ENCODE measurements around the gene SIGLEC7. TPM values are rescaled to one million over a fixed set of nuclear protein-coding genes. Genes with fewer than 3 reads are reported as not detected.

The SIGLEC7 gene
- polyA plus RNA-seq, 1 donor from 2014 or later, result not detected

DNA sequence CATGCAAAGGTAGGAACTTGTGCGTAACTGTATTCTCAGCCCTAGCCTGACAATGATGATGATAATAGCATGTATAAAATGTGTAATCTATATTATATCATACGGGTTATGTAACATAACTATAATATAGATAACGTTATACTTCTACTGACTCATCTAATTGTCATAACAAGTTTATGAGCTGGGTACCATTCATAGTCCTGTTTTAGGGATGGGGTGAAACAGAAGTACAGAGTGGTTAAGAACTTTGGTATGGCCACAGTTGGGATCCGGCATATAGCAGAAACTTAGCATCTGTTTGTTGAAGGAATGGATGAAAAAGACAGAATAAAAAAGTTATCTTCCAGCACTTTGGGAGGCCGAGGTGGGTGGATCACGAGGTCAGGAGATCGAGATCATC, 39.1 kb upstream of the SIGLEC7 start:
- no peaks in the 10 kb centered on the region for H3K36me3 ChIP-seq (ENCODE audit: insufficient read depth, low read length)
- no peaks in the 10 kb centered on the region for H3K9me2 ChIP-seq (ENCODE audit: insufficient read depth, low read length)
- H3K9ac ChIP-seq (ENCODE audit: low read length), result no peak overlapping the region
- H2AFZ ChIP-seq (ENCODE audit: low read depth, low read length), result no peak overlapping the region
- H4K20me1 ChIP-seq (ENCODE audit: insufficient read depth), result no peaks in the 10 kb centered on the region
- no peaks in the 10 kb centered on the region for H3K9me3 ChIP-seq (ENCODE audit: low read length)
- H3K4me2 ChIP-seq (ENCODE audit: low read length), result no peak overlapping the region
- no peaks in the 10 kb centered on the region for H3K27me3 ChIP-seq (ENCODE audit: insufficient read depth, low read depth, low read length)
- H3F3A ChIP-seq (ENCODE audit: insufficient read depth, low read length, poor library complexity, severe bottlenecking), result no peaks in the 10 kb centered on the region
- H3K4me3 ChIP-seq (ENCODE audit: low read length), result no peak overlapping the region
- TF ChIP-seq, protein P1, sequence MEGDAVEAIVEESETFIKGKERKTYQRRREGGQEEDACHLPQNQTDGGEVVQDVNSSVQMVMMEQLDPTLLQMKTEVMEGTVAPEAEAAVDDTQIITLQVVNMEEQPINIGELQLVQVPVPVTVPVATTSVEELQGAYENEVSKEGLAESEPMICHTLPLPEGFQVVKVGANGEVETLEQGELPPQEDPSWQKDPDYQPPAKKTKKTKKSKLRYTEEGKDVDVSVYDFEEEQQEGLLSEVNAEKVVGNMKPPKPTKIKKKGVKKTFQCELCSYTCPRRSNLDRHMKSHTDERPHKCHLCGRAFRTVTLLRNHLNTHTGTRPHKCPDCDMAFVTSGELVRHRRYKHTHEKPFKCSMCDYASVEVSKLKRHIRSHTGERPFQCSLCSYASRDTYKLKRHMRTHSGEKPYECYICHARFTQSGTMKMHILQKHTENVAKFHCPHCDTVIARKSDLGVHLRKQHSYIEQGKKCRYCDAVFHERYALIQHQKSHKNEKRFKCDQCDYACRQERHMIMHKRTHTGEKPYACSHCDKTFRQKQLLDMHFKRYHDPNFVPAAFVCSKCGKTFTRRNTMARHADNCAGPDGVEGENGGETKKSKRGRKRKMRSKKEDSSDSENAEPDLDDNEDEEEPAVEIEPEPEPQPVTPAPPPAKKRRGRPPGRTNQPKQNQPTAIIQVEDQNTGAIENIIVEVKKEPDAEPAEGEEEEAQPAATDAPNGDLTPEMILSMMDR (IDR thresholded peaks at IDR 0.05; ENCODE audit: poor library complexity, severe bottlenecking), result no peak
- TF ChIP-seq, protein P2, sequence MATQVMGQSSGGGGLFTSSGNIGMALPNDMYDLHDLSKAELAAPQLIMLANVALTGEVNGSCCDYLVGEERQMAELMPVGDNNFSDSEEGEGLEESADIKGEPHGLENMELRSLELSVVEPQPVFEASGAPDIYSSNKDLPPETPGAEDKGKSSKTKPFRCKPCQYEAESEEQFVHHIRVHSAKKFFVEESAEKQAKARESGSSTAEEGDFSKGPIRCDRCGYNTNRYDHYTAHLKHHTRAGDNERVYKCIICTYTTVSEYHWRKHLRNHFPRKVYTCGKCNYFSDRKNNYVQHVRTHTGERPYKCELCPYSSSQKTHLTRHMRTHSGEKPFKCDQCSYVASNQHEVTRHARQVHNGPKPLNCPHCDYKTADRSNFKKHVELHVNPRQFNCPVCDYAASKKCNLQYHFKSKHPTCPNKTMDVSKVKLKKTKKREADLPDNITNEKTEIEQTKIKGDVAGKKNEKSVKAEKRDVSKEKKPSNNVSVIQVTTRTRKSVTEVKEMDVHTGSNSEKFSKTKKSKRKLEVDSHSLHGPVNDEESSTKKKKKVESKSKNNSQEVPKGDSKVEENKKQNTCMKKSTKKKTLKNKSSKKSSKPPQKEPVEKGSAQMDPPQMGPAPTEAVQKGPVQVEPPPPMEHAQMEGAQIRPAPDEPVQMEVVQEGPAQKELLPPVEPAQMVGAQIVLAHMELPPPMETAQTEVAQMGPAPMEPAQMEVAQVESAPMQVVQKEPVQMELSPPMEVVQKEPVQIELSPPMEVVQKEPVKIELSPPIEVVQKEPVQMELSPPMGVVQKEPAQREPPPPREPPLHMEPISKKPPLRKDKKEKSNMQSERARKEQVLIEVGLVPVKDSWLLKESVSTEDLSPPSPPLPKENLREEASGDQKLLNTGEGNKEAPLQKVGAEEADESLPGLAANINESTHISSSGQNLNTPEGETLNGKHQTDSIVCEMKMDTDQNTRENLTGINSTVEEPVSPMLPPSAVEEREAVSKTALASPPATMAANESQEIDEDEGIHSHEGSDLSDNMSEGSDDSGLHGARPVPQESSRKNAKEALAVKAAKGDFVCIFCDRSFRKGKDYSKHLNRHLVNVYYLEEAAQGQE (IDR thresholded peaks at IDR 0.05; ENCODE audit: borderline replicate concordance), result no peak
- no peak for TF ChIP-seq RAD21 (conservative IDR thresholded peaks at IDR 0.05)
- TF ChIP-seq EZH2 (IDR thresholded peaks at IDR 0.05; ENCODE audit: borderline replicate concordance, insufficient read depth, low read length, poor library complexity, severe bottlenecking), result no peak
- TF ChIP-seq EP300 (conservative IDR thresholded peaks at IDR 0.05; ENCODE audit: poor library complexity, severe bottlenecking), result no peak
- no peak for TF ChIP-seq SMC3 (conservative IDR thresholded peaks at IDR 0.05; ENCODE audit: poor library complexity)
- no peak for TF ChIP-seq TAF1 (IDR thresholded peaks at IDR 0.05; ENCODE audit: low read depth)
- no peak for TF ChIP-seq MXI1 (conservative IDR thresholded peaks at IDR 0.05; ENCODE audit: poor library complexity, severe bottlenecking)
- TF ChIP-seq POLR2AphosphoS5 (IDR thresholded peaks at IDR 0.05), result no peak
- peaks cover 7% of the 10 kb centered on the region for H3K79me2 ChIP-seq (replicated peaks; ENCODE audit: insufficient read depth, low read length)
- no peak overlapping the region for H3K27ac ChIP-seq (ENCODE audit: low read length)

DNA sequence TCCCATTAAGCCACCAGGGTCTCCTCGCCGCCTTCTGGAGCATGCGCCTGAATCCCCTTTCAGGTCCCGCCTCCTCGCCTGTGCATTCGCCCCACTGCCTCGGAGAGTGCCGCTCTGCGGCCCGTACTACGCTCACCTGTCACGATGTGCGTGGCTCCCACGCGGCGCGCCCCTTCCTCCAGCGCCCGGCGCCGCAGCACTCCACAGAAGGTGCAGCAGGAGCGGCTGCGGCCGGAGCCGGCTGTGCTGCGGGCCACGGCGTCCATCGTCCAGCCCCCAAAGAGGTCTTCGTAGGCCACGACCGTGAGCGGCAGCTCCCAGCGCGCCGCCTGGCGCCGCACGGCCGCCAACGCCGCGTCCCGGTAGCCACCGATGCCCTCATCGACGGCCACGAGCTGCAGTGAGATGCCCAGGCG, 38.2 kb upstream of the SIGLEC7 start:
- Histone ChIP-seq H3K27ac (ENCODE audit: low read length) (no peak overlapping the region), H3K9me2 (ENCODE audit: insufficient read depth, low read length) (no peaks in the 10 kb centered on the region), H3K36me3 (ENCODE audit: insufficient read depth, low read length) (no peaks in the 10 kb centered on the region), H2AFZ (ENCODE audit: low read depth, low read length) (no peak overlapping the region), H3F3A (ENCODE audit: insufficient read depth, low read length, poor library complexity, severe bottlenecking) (no peaks in the 10 kb centered on the region), H3K9me3 (ENCODE audit: low read length) (no peaks in the 10 kb centered on the region), H3K9ac (ENCODE audit: low read length) (no peak overlapping the region), H3K4me3 (ENCODE audit: low read length) (no peak overlapping the region), H4K20me1 (ENCODE audit: insufficient read depth) (no peaks in the 10 kb centered on the region), H3K27me3 (ENCODE audit: insufficient read depth, low read depth, low read length) (no peaks in the 10 kb centered on the region), H3K79me2 (replicated peaks; ENCODE audit: insufficient read depth, low read length) (peaks cover 7% of the 10 kb centered on the region), H3K4me2 (ENCODE audit: low read length) (no peak overlapping the region)
- no peak for TF ChIP-seq EZH2 (IDR thresholded peaks at IDR 0.05; ENCODE audit: borderline replicate concordance, insufficient read depth, low read length, poor library complexity, severe bottlenecking)

All from neural cell (in vitro differentiated cells).